Endothelial cell of umbilical vein (primary cell): Measurements from ENCODE around the gene GAS2L2. TPM values are rescaled to one million over a fixed set of nuclear protein-coding genes. Genes with fewer than 3 reads are reported as not detected.

ENCODE experiments used
- BruUV-seq: library from RNA; stranded (reverse); fragments of 400-500 nt; replicated peaks from 2 replicates; lab custom pipeline; 2021; lab: Mats Ljungman, UMichigan
- CTCF ChIA-PET: fragments of 300-600, 350-600 bp; sonication (Branson Sonifier 250); formaldehyde crosslinking; loops from one replicate; lab custom pipeline; 2021; ENCODE audit warnings: antibody characterized with exemption, inconsistent platforms; lab: Charles Lee
- POLR2A ChIA-PET: fragments of 300-600, 350-600 bp; sonication (Branson Sonifier 250); formaldehyde crosslinking; loops from one replicate; lab custom pipeline; 2021; ENCODE audit warnings: antibody characterized with exemption, inconsistent platforms; lab: Charles Lee
- DNase-seq: peaks from one replicate; pipeline ENCODE4 v3.0.0-alpha.2; 2011; ENCODE audit warnings: low read depth, low spot score
- FAIRE-seq: peaks from 2 replicates; lab custom pipeline; 2011; peaks lifted over from hg19 to GRCh38; lab: Jason Lieb, UNC
- H2AFZ ChIP-seq: 2 replicates; pipeline ENCODE4 v1.6.0; 2012; ENCODE audit warnings: low read depth, low read length, control low read depth, inconsistent platforms
- H3K27ac ChIP-seq: 2 replicates; pipeline ENCODE4 v1.5.1; 2011; ENCODE audit warnings: low read depth, mild to moderate bottlenecking, control low read depth, low read length, moderate library complexity; ENCODE audit not compliant: insufficient read depth
- H3K27me3 ChIP-seq, 2 experiments: 2 replicates each; pipeline versions ENCODE4 v1.6.0 to v1.6.1; 2011; ENCODE audit warnings: low read length in 2 of 2, mixed read lengths in 1 of 2; ENCODE audit not compliant: control insufficient read depth in 2 of 2, insufficient read depth in 2 of 2
- H3K36me3 ChIP-seq, 2 experiments: 2 replicates in 1 of 2; 3 replicates in 1 of 2; pipeline ENCODE4 v1.5.1; 2011; ENCODE audit warnings: low read length in 2 of 2, mild to moderate bottlenecking in 1 of 2, moderate library complexity in 1 of 2; ENCODE audit not compliant: control insufficient read depth in 2 of 2, insufficient read depth in 2 of 2; ENCODE audit errors: extremely low read depth in 1 of 2
- H3K4me1 ChIP-seq: 3 replicates; pipeline ENCODE4 v1.5.1; 2011; ENCODE audit warnings: mild to moderate bottlenecking, low read length; ENCODE audit not compliant: control insufficient read depth, insufficient read depth; ENCODE audit errors: extremely low read depth
- H3K4me2 ChIP-seq: 2 replicates; pipeline ENCODE4 v1.6.1; 2011; ENCODE audit warnings: low read length, control low read depth, mixed read lengths; ENCODE audit not compliant: insufficient read depth
- H3K4me3 ChIP-seq, 3 experiments: fragments of 200-600 bp in 1 of 3; sonication (generic), shearing (Covaris generic) in 1 of 3; replicated peaks in 1 of 3; 2 replicates each; pipeline ENCODE4 v1.5.1; 2011 to 2016; ENCODE audit warnings: control low read depth in 3 of 3, low read length in 3 of 3, mild to moderate bottlenecking in 2 of 3, inconsistent platforms in 1 of 3, low read depth in 1 of 3, moderate library complexity in 1 of 3; ENCODE audit not compliant: insufficient read depth in 1 of 3
- H3K79me2 ChIP-seq: 2 replicates; pipeline ENCODE4 v1.6.0; 2012; ENCODE audit warnings: low read length, inconsistent platforms; ENCODE audit not compliant: control insufficient read depth, insufficient read depth
- H3K9ac ChIP-seq: replicated peaks from 2 replicates; pipeline ENCODE3; 2011; ENCODE audit warnings: low read length, control low read depth; ENCODE audit not compliant: insufficient read depth; ENCODE audit errors: extremely low read depth
- H3K9me1 ChIP-seq: replicated peaks from 3 replicates; pipeline ENCODE4 v1.6.0; 2011; ENCODE audit warnings: mild to moderate bottlenecking, low read length; ENCODE audit not compliant: control insufficient read depth, insufficient read depth; ENCODE audit errors: extremely low read depth
- H3K9me3 ChIP-seq: replicated peaks from 2 replicates; pipeline ENCODE4 v1.5.1; 2012; ENCODE audit warnings: low read length, inconsistent platforms; ENCODE audit not compliant: control insufficient read depth, insufficient read depth
- H4K20me1 ChIP-seq: replicated peaks from 2 replicates; pipeline ENCODE3; 2011; ENCODE audit warnings: mild to moderate bottlenecking, low read length; ENCODE audit not compliant: control insufficient read depth, insufficient read depth; ENCODE audit errors: extremely low read depth
- CTCF ChIP-seq, 2 donors: IDR thresholded peaks; 1 replicate in 1 of 2; 2 replicates in 1 of 2; pipeline ENCODE4 v1.5.1; 2011; ENCODE audit warnings: low read length in 2 of 2, mild to moderate bottlenecking in 2 of 2, moderate library complexity in 2 of 2, control low read depth in 1 of 2, inconsistent platforms in 1 of 2, low read depth in 1 of 2; ENCODE audit not compliant: insufficient read depth in 1 of 2; ENCODE audit errors: extremely low read depth in 1 of 2
- EZH2 ChIP-seq: IDR thresholded peaks from 2 replicates; pipeline ENCODE4 v1.6.1; 2012; ENCODE audit warnings: borderline replicate concordance, low read depth, mild to moderate bottlenecking, moderate library complexity, low read length, inconsistent platforms; ENCODE audit not compliant: severe bottlenecking
- GATA2 ChIP-seq: IDR thresholded peaks from 2 replicates; pipeline ENCODE4 v1.7.0; 2011; ENCODE audit warnings: low read depth, mild to moderate bottlenecking, moderate library complexity, mixed read lengths, low read length; ENCODE audit not compliant: insufficient read length, insufficient read depth
- JUN ChIP-seq: IDR thresholded peaks from 2 replicates; pipeline ENCODE4 v1.6.1; 2011; ENCODE audit warnings: borderline replicate concordance, low read depth; ENCODE audit not compliant: insufficient read length, insufficient read depth
- MAX ChIP-seq: IDR thresholded peaks from 2 replicates; pipeline ENCODE4 v1.6.1; 2011; ENCODE audit not compliant: insufficient read depth, insufficient read length
- MYC ChIP-seq: IDR thresholded peaks from one replicate; pipeline ENCODE4 v1.6.1; 2011; ENCODE audit warnings: mild to moderate bottlenecking, low read depth, low read length
- POLR2A ChIP-seq: IDR thresholded peaks from 2 replicates; pipeline ENCODE4 v1.6.1; 2012; ENCODE audit warnings: low read depth, mild to moderate bottlenecking, control low read depth, low read length
- POLR2AphosphoS5 ChIP-seq: IDR thresholded peaks from 2 replicates; pipeline ENCODE4 v1.6.1; 2012; ENCODE audit warnings: low read depth, mild to moderate bottlenecking, control low read depth, low read length, moderate library complexity; ENCODE audit not compliant: insufficient read depth
- dilution Hi-C: fragments of 300-500 bp; cut with MboI; formaldehyde crosslinking; loops from one replicate; pipeline ENCODE4 v1.15.0; 2019; ENCODE audit warnings: low sequenced_read_pairs; ENCODE audit not compliant: extremely low pct_ligation_motif_present
- intact Hi-C: fragments of 100-400 bp; cut with micrococcal nuclease; formaldehyde crosslinking; loops from one replicate; pipeline ENCODE4 v1.10.0; 2022
- polyA plus RNA-seq, 4 experiments: library from polyadenylated mRNA; depleted of rRNA in 3 of 4; stranded (reverse) in 3 of 4; unstranded in 1 of 4; fragments of >200 nt; gene quantifications; 2 replicates each; pipeline versions ENCODE4 v1.2.1 to v1.2.3, GENCODE V29; 2011 to 2012; ENCODE audit warnings: missing spikeins in 1 of 4
- total RNA-seq: library from RNA; stranded (reverse); gene quantifications from 2 replicates; pipeline ENCODE4 v1.2.3, GENCODE V29; 2021

Gene GAS2L2
- total and polyA plus RNA-seq, 2 donors (not counting 3 experiments of a cell fraction or from before 2014, with no cell fraction given): not detected

GRCh38 chr17:35700150-35700549, 52.9 kb downstream of the GAS2L2 start:
- FAIRE-seq (no peak), DNase-seq (no peak)
- no peaks in the 10 kb centered on the region for H3K79me2 ChIP-seq
- no peak overlapping the region for H3K4me2 ChIP-seq
- dilution Hi-C loops: no loop called here
- H3K9me1 ChIP-seq: no peaks in the 10 kb centered on the region
- ChIA-PET POLR2A (no interaction called here), CTCF (no interaction called here)
- H4K20me1 ChIP-seq: no peaks in the 10 kb centered on the region
- intact Hi-C loops: no loop called here
- TF ChIP-seq POLR2A: no peak
- no peak for TF ChIP-seq POLR2AphosphoS5
- no peak for TF ChIP-seq GATA2
- no peak for TF ChIP-seq MAX
- no peak for TF ChIP-seq EZH2
- no peak for TF ChIP-seq CTCF (IDR thresholded peaks at IDR 0.05; ENCODE audit: extremely low read depth in 1 of 2, insufficient read depth in 1 of 2, low read depth in 1 of 2, low read length in 2 of 2)
- no peaks in the 10 kb centered on the region for H3K9me3 ChIP-seq
- no peaks in the 10 kb centered on the region for H3K4me1 ChIP-seq
- H3K9ac ChIP-seq: no peak overlapping the region
- H3K4me3 ChIP-seq: no peak overlapping the region
- no peak overlapping the region for H2AFZ ChIP-seq
- H3K27me3 ChIP-seq: no peaks in the 10 kb centered on the region
- no TSS peak for BruUV-seq
- H3K27ac ChIP-seq: no peak overlapping the region
- H3K36me3 ChIP-seq: peaks cover 0 to 5% of the 10 kb centered on the region in 2 experiments

- no peak for TF ChIP-seq JUN
- no peak for TF ChIP-seq GATA2
- no peak for TF ChIP-seq EZH2
- no peak for TF ChIP-seq MAX
- no peak for TF ChIP-seq POLR2AphosphoS5
- no peak for TF ChIP-seq CTCF (IDR thresholded peaks at IDR 0.05; ENCODE audit: extremely low read depth in 1 of 2, insufficient read depth in 1 of 2, low read depth in 1 of 2, low read length in 2 of 2)
- TF ChIP-seq MYC: no peak
- H3K27ac ChIP-seq: no peak overlapping the region
- no peaks in the 10 kb centered on the region for H3K9me3 ChIP-seq
- no TSS peak for BruUV-seq
- H3K4me3 ChIP-seq: no peak overlapping the region
- dilution Hi-C loops: no loop called here
- no peaks in the 10 kb centered on the region for H3K9me1 ChIP-seq
- no peaks in the 10 kb centered on the region for H3K27me3 ChIP-seq
- intact Hi-C loops: no loop called here
- no peak for DNase-seq
- H2AFZ ChIP-seq: no peak overlapping the region
- H3K4me1 ChIP-seq: no peaks in the 10 kb centered on the region
- no peaks in the 10 kb centered on the region for H3K79me2 ChIP-seq
- H3K4me2 ChIP-seq: no peak overlapping the region
- no peak for FAIRE-seq
- no peak overlapping the region for H3K9ac ChIP-seq
- H3K36me3 ChIP-seq: peaks cover 5 to 6% of the 10 kb centered on the region in 2 experiments
- no peaks in the 10 kb centered on the region for H4K20me1 ChIP-seq
- ChIA-PET CTCF (no interaction called here), POLR2A (no interaction called here)
Measured at GRCh38 chr17:35698800-35699199, 54.2 kb downstream of the GAS2L2 start.
